Epithelial cell of proximal tubule (primary cell): ENCODE results near the gene CFAP107. TPM values are rescaled to one million over a fixed set of nuclear protein-coding genes. Genes with fewer than 3 reads are reported as not detected.

Source experiments
- DNase-seq: peaks from one replicate; pipeline ENCODE4 v3.0.0-alpha.2; 2011; ENCODE audit warnings: low read depth
- H3K4me3 ChIP-seq: 2 replicates; pipeline ENCODE4 v1.5.1; 2011; ENCODE audit warnings: low read depth, mild to moderate bottlenecking, low read length
- CTCF ChIP-seq: conservative IDR thresholded peaks from 2 replicates; pipeline ENCODE4 v1.5.1; 2012; ENCODE audit warnings: low read depth, mild to moderate bottlenecking, low read length
- total RNA-seq: library from RNA; depleted of rRNA; stranded (reverse); fragments of >200 nt; gene quantifications from 2 replicates; pipeline ENCODE4 v1.2.3, GENCODE V29; 2015

Gene CFAP107
- total RNA-seq, result not detected in 2 replicates

GRCh38 chr1:12745992-12746323 is at the start of gene CFAP107:
TSS of gene CFAP107 (plus strand) at chr1:12746200. CDS start at chr1:12746431, 231 bp downstream.
- DNase-seq, result no peak
- H3K4me3 ChIP-seq, result no peak within 1 kb of the TSS
- TF ChIP-seq CTCF, result no peak

GRCh38 chr1:12696658-12697057 is 49.3 kb upstream of the CFAP107 start:
- DNase-seq, result no peak
- no peak for TF ChIP-seq CTCF
- no peak overlapping the region for H3K4me3 ChIP-seq

- no peak for TF ChIP-seq CTCF
- DNase-seq, result no peak
- H3K4me3 ChIP-seq, result no peak overlapping the region
These were observed 48.6 kb upstream of the CFAP107 start for GRCh38 chr1:12697397-12697796.

- DNase-seq, result no peak
- no peak for TF ChIP-seq CTCF
- no peak overlapping the region for H3K4me3 ChIP-seq
These were observed 42.1 kb upstream of the CFAP107 start for GRCh38 chr1:12703821-12704451.

GRCh38 chr1:12706061-12706460 is 39.9 kb upstream of the CFAP107 start:
- TF ChIP-seq CTCF, result no peak

GRCh38 chr1:12708396-12709090 is 37.5 kb upstream of the CFAP107 start:
- DNase-seq, result no peak
- no peak for TF ChIP-seq CTCF
- no peak overlapping the region for H3K4me3 ChIP-seq

More at GRCh38 chr1:12706061-12706460, 39.9 kb upstream of the CFAP107 start:
- no peak overlapping the region for H3K4me3 ChIP-seq
- no peak for DNase-seq

- no peak for TF ChIP-seq CTCF
- no peak for DNase-seq
- no peak overlapping the region for H3K4me3 ChIP-seq
These were observed 36.9 kb upstream of the CFAP107 start for GRCh38 chr1:12709091-12709491.
